Fibroblast of lung (primary cell): ENCODE results near the gene CCDC6. TPM values are rescaled to one million over a fixed set of nuclear protein-coding genes. Genes with fewer than 3 reads are reported as not detected.

ENCODE experiments used
- DNase-seq, 2 donors: peaks; one replicate each; pipeline versions ENCODE4 v3.0.0 to v3.0.0-alpha.2; 2010; ENCODE audit warnings: low read depth in 2 of 2
- H2AFZ ChIP-seq: 2 replicates; pipeline ENCODE4 v1.5.1; 2012; ENCODE audit warnings: low read length, control low read depth, inconsistent platforms
- H3K27ac ChIP-seq: 2 replicates; pipeline ENCODE4 v1.5.1; 2011; ENCODE audit warnings: low read length, control low read depth; ENCODE audit not compliant: insufficient read depth
- H3K27me3 ChIP-seq: 2 replicates; pipeline ENCODE4 v1.5.1; 2011; ENCODE audit warnings: mild to moderate bottlenecking, low read length; ENCODE audit not compliant: control insufficient read depth, insufficient read depth
- H3K36me3 ChIP-seq: 2 replicates; pipeline ENCODE4 v1.5.1; 2011; ENCODE audit warnings: low read length; ENCODE audit not compliant: control insufficient read depth, insufficient read depth
- H3K4me1 ChIP-seq: 2 replicates; pipeline ENCODE4 v1.5.1; 2011; ENCODE audit warnings: low read length; ENCODE audit not compliant: control insufficient read depth, insufficient read depth; ENCODE audit errors: extremely low read depth
- H3K4me2 ChIP-seq: 2 replicates; pipeline ENCODE4 v1.5.1; 2011; ENCODE audit warnings: low read length, control low read depth; ENCODE audit not compliant: insufficient read depth; ENCODE audit errors: extremely low read depth
- H3K4me3 ChIP-seq, 4 experiments: fragments of 200-600 bp in 1 of 4; sonication (generic) in 1 of 4; replicated peaks in 1 of 4; 2 replicates each; pipeline ENCODE4 v1.5.1; 2011 to 2016; ENCODE audit warnings: low read length in 4 of 4, low read depth in 3 of 4, mild to moderate bottlenecking in 3 of 4, control low read depth in 2 of 4, inconsistent platforms in 1 of 4, mixed read lengths in 1 of 4; ENCODE audit not compliant: insufficient read depth in 1 of 4; ENCODE audit errors: control extremely low read depth in 1 of 4
- H3K79me2 ChIP-seq: 2 replicates; pipeline ENCODE4 v1.5.1; 2012; ENCODE audit warnings: mild to moderate bottlenecking, low read length, inconsistent platforms; ENCODE audit not compliant: control insufficient read depth, insufficient read depth
- H3K9ac ChIP-seq: 2 replicates; pipeline ENCODE4 v1.5.1; 2011; ENCODE audit warnings: mild to moderate bottlenecking, low read length, control low read depth; ENCODE audit not compliant: insufficient read depth
- H3K9me3 ChIP-seq: 2 replicates; pipeline ENCODE4 v1.5.1; 2012; ENCODE audit warnings: low read depth, low read length; ENCODE audit not compliant: control insufficient read depth, insufficient read depth
- H4K20me1 ChIP-seq: 2 replicates; pipeline ENCODE4 v1.5.1; 2011; ENCODE audit warnings: low read length; ENCODE audit not compliant: control insufficient read depth, insufficient read depth; ENCODE audit errors: extremely low read depth
- CTCF ChIP-seq, 2 donors: IDR thresholded peaks in 1 of 2; conservative IDR thresholded peaks in 1 of 2; 1 replicate in 1 of 2; 2 replicates in 1 of 2; pipeline ENCODE4 v1.5.1; 2011 to 2012; ENCODE audit warnings: low read length in 2 of 2, control low read depth in 1 of 2, inconsistent platforms in 1 of 2, low read depth in 1 of 2, mild to moderate bottlenecking in 1 of 2
- EZH2 ChIP-seq: IDR thresholded peaks from 2 replicates; pipeline ENCODE4 v1.5.1; 2012; ENCODE audit warnings: low read length, control low read depth, mild to moderate bottlenecking; ENCODE audit errors: missing control alignments
- polyA plus RNA-seq, 2 donors: library from polyadenylated mRNA; depleted of rRNA in 1 of 2; stranded (reverse) in 1 of 2; unstranded in 1 of 2; fragments of >200 nt; gene quantifications; 2 replicates each; pipeline ENCODE4 v1.2.1, GENCODE V29; 2011 to 2012; ENCODE audit warnings: missing spikeins in 1 of 2
- total RNA-seq: library from RNA; depleted of rRNA; stranded (reverse); fragments of >200 nt; gene quantifications from 2 replicates; pipeline ENCODE4 v1.2.1, GENCODE V29; 2014

Gene CCDC6
- total and polyA plus RNA-seq, 2 donors (not counting 1 experiment from before 2014, with no cell fraction given): 35.5 to 51.2 TPM

GRCh38 chr10:59808896-59809643, 97.3 kb downstream of the CCDC6 start:
- TF ChIP-seq EZH2 (no peak), CTCF (conservative IDR thresholded peaks at IDR 0.05 in 1 of 2, IDR thresholded peaks at IDR 0.05 in 1 of 2; ENCODE audit: low read depth in 1 of 2, low read length in 2 of 2) (peak; percentile 33 to 67)
- DNase-seq: peak; percentile 50 to 51
- H3K36me3 ChIP-seq: peaks cover 9% of the 10 kb centered on the region
- H3K4me3 ChIP-seq: no peak overlapping the region
- no peak overlapping the region for H3K27ac ChIP-seq
- H3K9ac ChIP-seq: no peak overlapping the region
- H4K20me1 ChIP-seq: no peaks in the 10 kb centered on the region
- no peak overlapping the region for H2AFZ ChIP-seq
- H3K9me3 ChIP-seq: no peaks in the 10 kb centered on the region
- H3K4me1 ChIP-seq: no peaks in the 10 kb centered on the region
- no peaks in the 10 kb centered on the region for H3K79me2 ChIP-seq
- H3K4me2 ChIP-seq: no peak overlapping the region
- H3K27me3 ChIP-seq: no peaks in the 10 kb centered on the region

- H3K79me2 ChIP-seq: no peaks in the 10 kb centered on the region
- H3K27ac ChIP-seq: no peak overlapping the region
- H3K9me3 ChIP-seq: no peaks in the 10 kb centered on the region
- H3K4me3 ChIP-seq: no peak overlapping the region
- TF ChIP-seq EZH2 (no peak), CTCF (conservative IDR thresholded peaks at IDR 0.05 in 1 of 2, IDR thresholded peaks at IDR 0.05 in 1 of 2; ENCODE audit: low read depth in 1 of 2, low read length in 2 of 2) (no peak)
- no peak overlapping the region for H3K9ac ChIP-seq
- H4K20me1 ChIP-seq: no peaks in the 10 kb centered on the region
- peaks cover 11% of the 10 kb centered on the region for H3K36me3 ChIP-seq
- H3K27me3 ChIP-seq: no peaks in the 10 kb centered on the region
- H2AFZ ChIP-seq: no peak overlapping the region
- H3K4me1 ChIP-seq: no peaks in the 10 kb centered on the region
- no peak overlapping the region for H3K4me2 ChIP-seq
- DNase-seq: no peak
These were observed 98.4 kb downstream of the CCDC6 start for GRCh38 chr10:59807629-59808620.

- H3K9ac ChIP-seq: no peak overlapping the region
- H2AFZ ChIP-seq: no peak overlapping the region
- no peaks in the 10 kb centered on the region for H3K9me3 ChIP-seq
- no peak overlapping the region for H3K4me3 ChIP-seq
- H3K79me2 ChIP-seq: no peaks in the 10 kb centered on the region
- no peak overlapping the region for H3K27ac ChIP-seq
- peaks cover 4% of the 10 kb centered on the region for H3K36me3 ChIP-seq
- TF ChIP-seq EZH2 (no peak), CTCF (conservative IDR thresholded peaks at IDR 0.05 in 1 of 2, IDR thresholded peaks at IDR 0.05 in 1 of 2; ENCODE audit: low read depth in 1 of 2, low read length in 2 of 2) (peak; percentile 20 to 50)
- H4K20me1 ChIP-seq: no peaks in the 10 kb centered on the region
- no peaks in the 10 kb centered on the region for H3K4me1 ChIP-seq
- H3K4me2 ChIP-seq: no peak overlapping the region
- DNase-seq: peak in 1 of 2 donors; percentile 12
- no peaks in the 10 kb centered on the region for H3K27me3 ChIP-seq
These were observed 101.3 kb downstream of the CCDC6 start for GRCh38 chr10:59805014-59805413.
